Neural crest cell (in vitro differentiated cells): ENCODE measurements around the gene SMAD6. TPM values are rescaled to one million over a fixed set of nuclear protein-coding genes. Genes with fewer than 3 reads are reported as not detected.

Experiments
- DNase-seq: peaks from one replicate; pipeline ENCODE4 v3.0.0; 2021; ENCODE audit warnings: low read depth, mixed read lengths, low spot score
- H3K27ac Mint-ChIP-seq: one replicate; pipeline ENCODE4 v1.8.0; 2021; ENCODE audit warnings: mild to moderate bottlenecking, mixed read lengths; ENCODE audit not compliant: unreplicated experiment
- H3K27me3 Mint-ChIP-seq: 2 replicates; pipeline ENCODE4 v1.8.0; 2021; ENCODE audit warnings: low read depth, mild to moderate bottlenecking, mixed read lengths
- H3K36me3 Mint-ChIP-seq: 2 replicates; pipeline ENCODE4 v1.8.0; 2021; ENCODE audit warnings: low read depth, mild to moderate bottlenecking, mixed read lengths
- H3K4me1 Mint-ChIP-seq: 2 replicates; pipeline ENCODE4 v1.8.0; 2021; ENCODE audit warnings: mixed read lengths
- H3K4me3 Mint-ChIP-seq: one replicate; pipeline ENCODE4 v1.8.0; 2021; ENCODE audit warnings: mild to moderate bottlenecking, mixed read lengths
- H3K9me3 Mint-ChIP-seq: 2 replicates; pipeline ENCODE4 v1.8.0; 2021; ENCODE audit warnings: mixed read lengths
- CTCF ChIP-seq: fragments of 200-600 bp; sonication (generic); conservative IDR thresholded peaks from 2 replicates; pipeline ENCODE4 v1.5.0; 2021; ENCODE audit warnings: antibody characterized with exemption, mild to moderate bottlenecking
- total RNA-seq: library from RNA; stranded (reverse); gene quantifications from 2 replicates; pipeline ENCODE4 v1.2.1, GENCODE V29; 2021

Gene SMAD6
- total RNA-seq, 1 donor from 2014 or later, result 4.7 TPM

- DNase-seq, result no peak
- H3K4me1 Mint-ChIP-seq, result peaks cover 24% of the 10 kb centered on the region
- no peaks in the 10 kb centered on the region for H3K27me3 Mint-ChIP-seq
- no peak overlapping the region for H3K4me3 Mint-ChIP-seq
- H3K27ac Mint-ChIP-seq, result peak overlapping the region; percentile 10
- TF ChIP-seq CTCF, result no peak
- no peaks in the 10 kb centered on the region for H3K9me3 Mint-ChIP-seq
- no peaks in the 10 kb centered on the region for H3K36me3 Mint-ChIP-seq
These were observed 59.9 kb downstream of the SMAD6 start for GRCh38 chr15:66761726-66762595.

- Mint-ChIP-seq H3K4me1 (peaks cover 24% of the 10 kb centered on the region), H3K36me3 (no peaks in the 10 kb centered on the region), H3K4me3 (no peak overlapping the region), H3K27ac (no peak overlapping the region), H3K9me3 (no peaks in the 10 kb centered on the region), H3K27me3 (no peaks in the 10 kb centered on the region)
- no peak for DNase-seq
- TF ChIP-seq CTCF, result no peak
These were observed 61.4 kb downstream of the SMAD6 start for GRCh38 chr15:66763186-66764071.

- H3K27ac Mint-ChIP-seq, result no peak overlapping the region
- H3K36me3 Mint-ChIP-seq, result no peaks in the 10 kb centered on the region
- H3K4me3 Mint-ChIP-seq, result no peak overlapping the region
- no peak for TF ChIP-seq CTCF
- peaks cover 24% of the 10 kb centered on the region for H3K4me1 Mint-ChIP-seq
- no peaks in the 10 kb centered on the region for H3K9me3 Mint-ChIP-seq
- no peaks in the 10 kb centered on the region for H3K27me3 Mint-ChIP-seq
- DNase-seq, result no peak
These were observed 62.2 kb downstream of the SMAD6 start for GRCh38 chr15:66764072-66764786.

GRCh38 chr15:66765478-66766281 lies 63.6 kb downstream of the SMAD6 start:
- H3K4me3 Mint-ChIP-seq, result no peak overlapping the region
- H3K9me3 Mint-ChIP-seq, result no peaks in the 10 kb centered on the region
- no peak for DNase-seq
- H3K27ac Mint-ChIP-seq, result peak overlapping the region; percentile 28
- no peaks in the 10 kb centered on the region for H3K36me3 Mint-ChIP-seq
- no peaks in the 10 kb centered on the region for H3K27me3 Mint-ChIP-seq
- TF ChIP-seq CTCF, result no peak
- peaks cover 29% of the 10 kb centered on the region for H3K4me1 Mint-ChIP-seq
